Mesendoderm (in vitro differentiated cells): ENCODE measurements around the gene TM2D1. TPM values are rescaled to one million over a fixed set of nuclear protein-coding genes. Genes with fewer than 3 reads are reported as not detected.

Experiments
- DNase-seq: peaks from one replicate; pipeline ENCODE4 v3.0.0; 2013
- H2AK5ac ChIP-seq: 2 replicates; pipeline ENCODE4 v1.6.1; 2013; ENCODE audit warnings: low read length, inconsistent platforms
- H2BK120ac ChIP-seq: 2 replicates; pipeline ENCODE4 v1.6.1; 2013; ENCODE audit warnings: low read depth, mild to moderate bottlenecking, low read length, moderate library complexity, mixed read lengths
- H2BK15ac ChIP-seq: replicated peaks from 2 replicates; pipeline ENCODE4 v1.6.1; 2013; ENCODE audit warnings: low read depth, mild to moderate bottlenecking, moderate library complexity
- H2BK5ac ChIP-seq: 2 replicates; pipeline ENCODE4 v1.6.1; 2013; ENCODE audit warnings: low read length, inconsistent platforms
- H3K18ac ChIP-seq: 2 replicates; pipeline ENCODE4 v1.6.1; 2013; ENCODE audit warnings: mild to moderate bottlenecking, low read length, mixed read lengths
- H3K23ac ChIP-seq: one replicate; pipeline ENCODE4 v1.6.1; 2013; ENCODE audit warnings: low read length
- H3K27ac ChIP-seq: 2 replicates; pipeline ENCODE4 v1.5.1; 2013; ENCODE audit warnings: low read depth, mild to moderate bottlenecking, inconsistent platforms, low read length, moderate library complexity
- H3K27me3 ChIP-seq: 2 replicates; pipeline ENCODE4 v1.6.1; 2013; ENCODE audit warnings: low read length, control low read depth, mild to moderate bottlenecking, inconsistent platforms; ENCODE audit not compliant: insufficient read depth, poor library complexity
- H3K36me3 ChIP-seq: 2 replicates; pipeline ENCODE4 v1.6.1; 2013; ENCODE audit warnings: low read length, inconsistent platforms; ENCODE audit not compliant: control insufficient read depth, insufficient read depth
- H3K4ac ChIP-seq: one replicate; pipeline ENCODE4 v1.6.1; 2013; ENCODE audit warnings: low read depth, mild to moderate bottlenecking, low read length, moderate library complexity
- H3K4me1 ChIP-seq: 2 replicates; pipeline ENCODE4 v1.6.1; 2013; ENCODE audit warnings: low read depth, low read length, inconsistent platforms; ENCODE audit not compliant: control insufficient read depth
- H3K4me2 ChIP-seq: 2 replicates; pipeline ENCODE4 v1.6.1; 2013; ENCODE audit warnings: low read length
- H3K4me3 ChIP-seq: 2 replicates; pipeline ENCODE4 v1.5.1; 2013; ENCODE audit warnings: mild to moderate bottlenecking, low read length
- H3K56ac ChIP-seq: one replicate; pipeline ENCODE4 v1.6.1; 2013; ENCODE audit warnings: low read length
- H3K79me1 ChIP-seq: 2 replicates; pipeline ENCODE4 v1.6.1; 2013; ENCODE audit warnings: low read length, inconsistent platforms
- H3K79me2 ChIP-seq: 2 replicates; pipeline ENCODE4 v1.6.1; 2013; ENCODE audit warnings: mild to moderate bottlenecking, low read length; ENCODE audit not compliant: control insufficient read depth, insufficient read depth
- H3K9ac ChIP-seq: 2 replicates; pipeline ENCODE4 v1.6.1; 2013; ENCODE audit warnings: low read length, inconsistent platforms
- H4K5ac ChIP-seq: one replicate; pipeline ENCODE4 v1.6.1; 2013; ENCODE audit warnings: low read length
- H4K8ac ChIP-seq: one replicate; pipeline ENCODE4 v1.6.1; 2013; ENCODE audit warnings: low read depth, mild to moderate bottlenecking, control low read depth, low read length, moderate library complexity
- WGBS: extraction: QIAGEN DNeasy Blood & Tissue Kit; methylation state at CpG from one replicate; pipeline ENCODE4 v1.1.7; 2013; ENCODE audit warnings: low lambda C conversion rate, missing lambda C conversion rate; ENCODE audit not compliant: insufficient coverage; ENCODE audit errors: extremely low coverage; 5-methylcytosine and 5-hydroxymethylcytosine counted together
- polyA plus RNA-seq, 2 experiments: library from polyadenylated mRNA; stranded (reverse); fragments of 200-250 nt; gene quantifications; one replicate each; pipeline ENCODE4 v1.2.3, GENCODE V29; 2013

TM2D1 gene
- polyA plus RNA-seq (2013, experiment 1 of 2), result 16.5 TPM
- 16.5 TPM for polyA plus RNA-seq (2013, experiment 2 of 2)

GRCh38 chr1:61724813-61725694, at the start of gene TM2D1:
Gene TM2D1, minus strand, starts transcription at chr1:61725141. Its CDS starts 21 bp downstream, at chr1:61725120.
- Histone ChIP-seq H3K23ac (no peak within 1 kb of the TSS), H3K79me1 (peaks cover 3% of the 10 kb centered on the region), H3K56ac (peak within 1 kb of the TSS; percentile 97), H3K27ac (peak within 1 kb of the TSS; percentile 42), H2BK5ac (peak within 1 kb of the TSS; percentile 65), H2BK15ac (peak within 1 kb of the TSS; percentile 85), H3K79me2 (peaks cover 10% of the 10 kb centered on the region), H3K27me3 (no peaks in the 10 kb centered on the region), H2AK5ac (no peak within 1 kb of the TSS), H2BK120ac (no peak within 1 kb of the TSS), H3K36me3 (no peaks in the 10 kb centered on the region), H3K9ac (peak within 1 kb of the TSS; percentile 97), H4K8ac (no peak within 1 kb of the TSS), H3K18ac (peak within 1 kb of the TSS; percentile 28), H3K4me3 (peak within 1 kb of the TSS; percentile 92), H3K4ac (no peak within 1 kb of the TSS), H3K4me1 (no peaks in the 10 kb centered on the region), H4K5ac (peak within 1 kb of the TSS; percentile 94), H3K4me2 (peak within 1 kb of the TSS; percentile 65)
- DNase-seq, result peak; percentile 96
- no CpG with 5 or more reads among the region's 45 CpGs for WGBS

GRCh38 chr1:61770131-61770530, 45.2 kb upstream of the TM2D1 start:
- no peak for DNase-seq
- Histone ChIP-seq H2BK120ac (no peak overlapping the region), H3K18ac (no peak overlapping the region), H3K4me3 (no peak overlapping the region), H3K4me2 (no peak overlapping the region), H2BK15ac (no peak overlapping the region), H2AK5ac (no peak overlapping the region), H3K36me3 (peaks cover 5% of the 10 kb centered on the region), H4K8ac (no peak overlapping the region), H3K79me1 (no peaks in the 10 kb centered on the region), H3K27ac (no peak overlapping the region), H3K56ac (no peak overlapping the region), H3K27me3 (no peaks in the 10 kb centered on the region), H3K9ac (no peak overlapping the region), H3K79me2 (no peaks in the 10 kb centered on the region), H4K5ac (no peak overlapping the region), H3K4me1 (no peaks in the 10 kb centered on the region), H3K4ac (no peak overlapping the region), H2BK5ac (no peak overlapping the region), H3K23ac (no peak overlapping the region)
- WGBS, result no CpG with 5 or more reads among the region's 1 CpG

- H3K36me3 ChIP-seq, result peaks cover 1% of the 10 kb centered on the region
- H3K18ac ChIP-seq, result no peak overlapping the region
- no peak overlapping the region for H2AK5ac ChIP-seq
- H4K5ac ChIP-seq, result no peak overlapping the region
- no peak overlapping the region for H2BK120ac ChIP-seq
- H4K8ac ChIP-seq, result no peak overlapping the region
- H3K9ac ChIP-seq, result no peak overlapping the region
- no peaks in the 10 kb centered on the region for H3K27me3 ChIP-seq
- no peak overlapping the region for H3K4me2 ChIP-seq
- no peak overlapping the region for H3K27ac ChIP-seq
- no peak overlapping the region for H3K23ac ChIP-seq
- H3K56ac ChIP-seq, result no peak overlapping the region
- peaks cover 4% of the 10 kb centered on the region for H3K79me1 ChIP-seq
- no peaks in the 10 kb centered on the region for H3K4me1 ChIP-seq
- no peak overlapping the region for H2BK15ac ChIP-seq
- WGBS, result no CpG with 5 or more reads among the region's 2 CpGs
- H2BK5ac ChIP-seq, result no peak overlapping the region
- H3K4me3 ChIP-seq, result no peak overlapping the region
- no peak overlapping the region for H3K4ac ChIP-seq
- DNase-seq, result peak; percentile 23
- peaks cover 26% of the 10 kb centered on the region for H3K79me2 ChIP-seq
These were observed 33.0 kb upstream of the TM2D1 start for GRCh38 chr1:61757950-61758349.

- Histone ChIP-seq H3K23ac (no peak overlapping the region), H2BK15ac (no peak overlapping the region), H2BK5ac (no peak overlapping the region), H3K27ac (no peak overlapping the region), H3K56ac (no peak overlapping the region), H3K4ac (no peak overlapping the region), H3K18ac (no peak overlapping the region), H4K8ac (no peak overlapping the region), H3K27me3 (no peaks in the 10 kb centered on the region), H2AK5ac (no peak overlapping the region), H3K4me1 (no peaks in the 10 kb centered on the region), H3K4me3 (no peak overlapping the region), H2BK120ac (no peak overlapping the region), H3K9ac (no peak overlapping the region), H3K79me1 (peaks cover 4% of the 10 kb centered on the region), H4K5ac (no peak overlapping the region), H3K36me3 (no peaks in the 10 kb centered on the region), H3K79me2 (peaks cover 24% of the 10 kb centered on the region), H3K4me2 (no peak overlapping the region)
- no peak for DNase-seq
- WGBS, result no CpG with 5 or more reads among the region's 3 CpGs
These were observed 31.8 kb upstream of the TM2D1 start for GRCh38 chr1:61756773-61757172.

GRCh38 chr1:61754545-61754944, 29.6 kb upstream of the TM2D1 start:
- no peak for DNase-seq
- Histone ChIP-seq H3K9ac (no peak overlapping the region), H3K56ac (no peak overlapping the region), H3K4ac (peak overlapping the region; percentile 4), H3K23ac (no peak overlapping the region), H4K8ac (no peak overlapping the region), H3K18ac (peak overlapping the region; percentile 39), H3K4me3 (no peak overlapping the region), H3K4me2 (no peak overlapping the region), H3K4me1 (no peaks in the 10 kb centered on the region), H2BK5ac (no peak overlapping the region), H2BK15ac (no peak overlapping the region), H3K27me3 (no peaks in the 10 kb centered on the region), H3K27ac (no peak overlapping the region), H3K36me3 (no peaks in the 10 kb centered on the region), H2AK5ac (no peak overlapping the region), H2BK120ac (no peak overlapping the region), H4K5ac (no peak overlapping the region), H3K79me1 (peaks cover 4% of the 10 kb centered on the region), H3K79me2 (peaks cover 29% of the 10 kb centered on the region)
- WGBS, result no CpG with 5 or more reads among the region's 4 CpGs
